ENCODE results near the gene CRCP.
"Not testable (repeated sequence)": the region's sequence is repeated elsewhere in the genome, so short reads cannot be mapped to it uniquely, and the experiment has no call there.

CRCP gene

GRCh38 chr7:66153691-66154090, 39.0 kb downstream of the CRCP start:
- Histone ChIP-seq H3K9me3 (ENCODE audit: control insufficient read depth, insufficient read depth, low read length) (no peaks in the 10 kb centered on the region), H3K36me3 (ENCODE audit: insufficient read depth, low read length) (peaks cover 8% of the 10 kb centered on the region; the same call in 1 of the 2 replicates), H3K4me1 (ENCODE audit: insufficient read depth, low read length) (peaks cover 11% of the 10 kb centered on the region), H3K9ac (ENCODE audit: low read depth, low read length) (no peak overlapping the region)

GRCh38 chr7:66156035-66156434, 41.4 kb downstream of the CRCP start:
- not testable (repeated sequence) for H3K36me3 ChIP-seq (ENCODE audit: insufficient read depth, low read length); H3K9ac ChIP-seq (ENCODE audit: low read depth, low read length); H3K9me3 ChIP-seq (ENCODE audit: control insufficient read depth, insufficient read depth, low read length)
- H3K4me1 ChIP-seq (ENCODE audit: insufficient read depth, low read length), result peaks cover 11% of the 10 kb centered on the region

GRCh38 chr7:66157060-66157459, 42.4 kb downstream of the CRCP start:
- H3K4me1 ChIP-seq (ENCODE audit: insufficient read depth, low read length), result peaks cover 7% of the 10 kb centered on the region
- no peaks in the 10 kb centered on the region for H3K9me3 ChIP-seq (ENCODE audit: control insufficient read depth, insufficient read depth, low read length)
- H3K9ac ChIP-seq (ENCODE audit: low read depth, low read length), result no peak overlapping the region
- peaks cover 8% of the 10 kb centered on the region; the same call in 1 of the 2 replicates for H3K36me3 ChIP-seq (ENCODE audit: insufficient read depth, low read length)

GRCh38 chr7:66162622-66163021, 48.0 kb downstream of the CRCP start:
- no peaks in the 10 kb centered on the region for H3K4me1 ChIP-seq (ENCODE audit: insufficient read depth, low read length)
- H3K9me3 ChIP-seq (ENCODE audit: control insufficient read depth, insufficient read depth, low read length), result no peaks in the 10 kb centered on the region
- H3K36me3 ChIP-seq (ENCODE audit: insufficient read depth, low read length), result peaks cover 5% of the 10 kb centered on the region; the same call in 1 of the 2 replicates
- no peak overlapping the region for H3K9ac ChIP-seq (ENCODE audit: low read depth, low read length)

- no peaks in the 10 kb centered on the region for H3K4me1 ChIP-seq (ENCODE audit: insufficient read depth, low read length)
- H3K9ac ChIP-seq (ENCODE audit: low read depth, low read length), result no peak overlapping the region
- H3K9me3 ChIP-seq (ENCODE audit: control insufficient read depth, insufficient read depth, low read length), result no peaks in the 10 kb centered on the region
- peaks cover 2% of the 10 kb centered on the region; the same call in 1 of the 2 replicates for H3K36me3 ChIP-seq (ENCODE audit: insufficient read depth, low read length)
Observed at GRCh38 chr7:66163186-66163610, 48.6 kb downstream of the CRCP start.

- H3K9me3 ChIP-seq (ENCODE audit: control insufficient read depth, insufficient read depth, low read length), result no peaks in the 10 kb centered on the region
- H3K36me3 ChIP-seq (ENCODE audit: insufficient read depth, low read length), result no peaks in the 10 kb centered on the region
- no peaks in the 10 kb centered on the region for H3K4me1 ChIP-seq (ENCODE audit: insufficient read depth, low read length)
- H3K9ac ChIP-seq (ENCODE audit: low read depth, low read length), result no peak overlapping the region
Observed at GRCh38 chr7:66164356-66164755, 49.7 kb downstream of the CRCP start.

GRCh38 chr7:66167773-66168387, 53.2 kb downstream of the CRCP start:
- H3K9ac ChIP-seq (ENCODE audit: low read depth, low read length), result no peak overlapping the region
- H3K9me3 ChIP-seq (ENCODE audit: control insufficient read depth, insufficient read depth, low read length), result no peaks in the 10 kb centered on the region

GRCh38 chr7:66169616-66170015, 55.0 kb downstream of the CRCP start:
- no peaks in the 10 kb centered on the region for H3K9me3 ChIP-seq (ENCODE audit: control insufficient read depth, insufficient read depth, low read length)
- no peak overlapping the region for H3K9ac ChIP-seq (ENCODE audit: low read depth, low read length)
- no peaks in the 10 kb centered on the region for H3K4me1 ChIP-seq (ENCODE audit: insufficient read depth, low read length)
- H3K36me3 ChIP-seq (ENCODE audit: insufficient read depth, low read length), result no peaks in the 10 kb centered on the region

More at GRCh38 chr7:66167773-66168387, 53.2 kb downstream of the CRCP start:
- no peaks in the 10 kb centered on the region for H3K4me1 ChIP-seq (ENCODE audit: insufficient read depth, low read length)
- H3K36me3 ChIP-seq (ENCODE audit: insufficient read depth, low read length), result no peaks in the 10 kb centered on the region

GRCh38 chr7:66170309-66171231, 55.9 kb downstream of the CRCP start:
- Histone ChIP-seq H3K9ac (ENCODE audit: low read depth, low read length) (no peak overlapping the region), H3K4me1 (ENCODE audit: insufficient read depth, low read length) (no peaks in the 10 kb centered on the region), H3K36me3 (ENCODE audit: insufficient read depth, low read length) (no peaks in the 10 kb centered on the region)

GRCh38 chr7:66172536-66173401, 58.1 kb downstream of the CRCP start:
- H3K36me3 ChIP-seq (ENCODE audit: insufficient read depth, low read length); H3K4me1 ChIP-seq (ENCODE audit: insufficient read depth, low read length); H3K9me3 ChIP-seq (ENCODE audit: control insufficient read depth, insufficient read depth, low read length): not testable (repeated sequence)

More at GRCh38 chr7:66170309-66171231, 55.9 kb downstream of the CRCP start:
- no peaks in the 10 kb centered on the region for H3K9me3 ChIP-seq (ENCODE audit: control insufficient read depth, insufficient read depth, low read length)

GRCh38 chr7:66173856-66174255, 59.2 kb downstream of the CRCP start:
- H3K9me3 ChIP-seq (ENCODE audit: control insufficient read depth, insufficient read depth, low read length), result peaks cover 3% of the 10 kb centered on the region; the same call in 1 of the 2 replicates
- H3K4me1 ChIP-seq (ENCODE audit: insufficient read depth, low read length), result no peaks in the 10 kb centered on the region
- H3K9ac ChIP-seq (ENCODE audit: low read depth, low read length), result no peak overlapping the region
- no peaks in the 10 kb centered on the region for H3K36me3 ChIP-seq (ENCODE audit: insufficient read depth, low read length)

More at GRCh38 chr7:66172536-66173401, 58.1 kb downstream of the CRCP start:
- not testable (repeated sequence) for H3K9ac ChIP-seq (ENCODE audit: low read depth, low read length)

- H3K4me1 ChIP-seq (ENCODE audit: insufficient read depth, low read length); H3K9me3 ChIP-seq (ENCODE audit: control insufficient read depth, insufficient read depth, low read length); H3K9ac ChIP-seq (ENCODE audit: low read depth, low read length); H3K36me3 ChIP-seq (ENCODE audit: insufficient read depth, low read length): not testable (repeated sequence)
Observed at GRCh38 chr7:66175006-66175405, 60.4 kb downstream of the CRCP start.

GRCh38 chr7:66176914-66177313, 62.3 kb downstream of the CRCP start:
- Histone ChIP-seq H3K36me3 (ENCODE audit: insufficient read depth, low read length) (no peaks in the 10 kb centered on the region), H3K9me3 (ENCODE audit: control insufficient read depth, insufficient read depth, low read length) (peaks cover 3% of the 10 kb centered on the region; the same call in 1 of the 2 replicates), H3K9ac (ENCODE audit: low read depth, low read length) (no peak overlapping the region), H3K4me1 (ENCODE audit: insufficient read depth, low read length) (no peaks in the 10 kb centered on the region)

GRCh38 chr7:66178258-66178657, 63.6 kb downstream of the CRCP start:
- Histone ChIP-seq H3K36me3 (ENCODE audit: insufficient read depth, low read length) (no peaks in the 10 kb centered on the region), H3K9ac (ENCODE audit: low read depth, low read length) (no peak overlapping the region), H3K9me3 (ENCODE audit: control insufficient read depth, insufficient read depth, low read length) (peaks cover 3% of the 10 kb centered on the region; the same call in 1 of the 2 replicates), H3K4me1 (ENCODE audit: insufficient read depth, low read length) (no peaks in the 10 kb centered on the region)

All from ES-I3 (cell line).